Uterus (tissue), 2 donors: Measurements from ENCODE around the gene ALG6.

Experiments used
- POLR2A ChIP-seq, 2 donors: fragments of 450-650 bp; IDR thresholded peaks; one replicate each; pipeline ENCODE4 v1.6.1; 2016; ENCODE audit warnings: antibody characterized with exemption in 2 of 2, mild to moderate bottlenecking in 1 of 2, moderate library complexity in 1 of 2
- TF ChIP-seq, protein P1 (sequence below), 4 experiments: fragments of 200-600 bp in 2 of 4; fragments of 450-650 bp in 2 of 4; sonication (generic) in 2 of 4; IDR thresholded peaks; one replicate each; pipeline ENCODE4 v1.5.1; 2016 to 2019; ENCODE audit warnings: antibody characterized with exemption in 4 of 4, mild to moderate bottlenecking in 2 of 4, moderate library complexity in 1 of 4

DNA sequence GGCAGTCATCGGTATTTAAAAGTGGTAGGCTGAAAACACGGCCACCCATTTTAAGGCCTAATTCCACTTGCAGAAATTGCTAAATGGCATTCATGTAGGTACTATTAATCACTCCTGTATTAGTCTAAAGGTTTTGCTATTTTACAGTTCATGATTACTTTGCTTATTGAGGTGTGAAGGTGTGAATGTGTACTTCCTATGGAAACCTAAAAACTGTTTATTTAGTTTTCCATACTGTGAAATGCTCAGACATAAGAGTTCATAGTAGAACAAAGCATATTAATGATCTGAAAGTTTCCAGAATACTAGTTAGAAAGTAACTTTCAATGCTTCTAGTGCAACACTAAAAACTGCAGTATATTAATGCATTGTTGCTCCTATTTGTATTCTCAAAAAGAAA is 85.8 kb downstream of the ALG6 start:
- TF ChIP-seq, protein P1, sequence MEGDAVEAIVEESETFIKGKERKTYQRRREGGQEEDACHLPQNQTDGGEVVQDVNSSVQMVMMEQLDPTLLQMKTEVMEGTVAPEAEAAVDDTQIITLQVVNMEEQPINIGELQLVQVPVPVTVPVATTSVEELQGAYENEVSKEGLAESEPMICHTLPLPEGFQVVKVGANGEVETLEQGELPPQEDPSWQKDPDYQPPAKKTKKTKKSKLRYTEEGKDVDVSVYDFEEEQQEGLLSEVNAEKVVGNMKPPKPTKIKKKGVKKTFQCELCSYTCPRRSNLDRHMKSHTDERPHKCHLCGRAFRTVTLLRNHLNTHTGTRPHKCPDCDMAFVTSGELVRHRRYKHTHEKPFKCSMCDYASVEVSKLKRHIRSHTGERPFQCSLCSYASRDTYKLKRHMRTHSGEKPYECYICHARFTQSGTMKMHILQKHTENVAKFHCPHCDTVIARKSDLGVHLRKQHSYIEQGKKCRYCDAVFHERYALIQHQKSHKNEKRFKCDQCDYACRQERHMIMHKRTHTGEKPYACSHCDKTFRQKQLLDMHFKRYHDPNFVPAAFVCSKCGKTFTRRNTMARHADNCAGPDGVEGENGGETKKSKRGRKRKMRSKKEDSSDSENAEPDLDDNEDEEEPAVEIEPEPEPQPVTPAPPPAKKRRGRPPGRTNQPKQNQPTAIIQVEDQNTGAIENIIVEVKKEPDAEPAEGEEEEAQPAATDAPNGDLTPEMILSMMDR (IDR thresholded peaks at IDR 0.05): no peak
- no peak for TF ChIP-seq POLR2A (IDR thresholded peaks at IDR 0.05)
